OCI-LY3 (cell line): ENCODE results near the gene ZBED2.

Experiments
- H2AFZ ChIP-seq: fragments of 200-600, 300-600 bp; shearing (Covaris generic); 2 replicates; pipeline ENCODE4 v1.6.0; 2014; ENCODE audit warnings: antibody characterized with exemption, low read depth, low read length
- H3K27ac ChIP-seq: fragments of 200-600, 300-600 bp; sonication (generic); 2 replicates; pipeline ENCODE4 v1.5.1; 2014; ENCODE audit warnings: mild to moderate bottlenecking, low read length, moderate library complexity, mixed read lengths
- H3K27me3 ChIP-seq: fragments of 200-600, 300-600 bp; sonication (generic); 2 replicates; pipeline ENCODE4 v1.6.1; 2014; ENCODE audit warnings: low read depth, low read length, mixed read lengths
- H3K36me3 ChIP-seq: fragments of 200-600, 300-600 bp; sonication (generic); replicated peaks from 2 replicates; pipeline ENCODE3; 2014; ENCODE audit warnings: low read depth, low read length, mixed read lengths
- H3K4me1 ChIP-seq: fragments of 300-600, 200-600 bp; sonication (generic); 2 replicates; pipeline ENCODE4 v1.6.1; 2014; ENCODE audit warnings: low read length, mixed read lengths
- H3K4me2 ChIP-seq: fragments of 200-600, 300-600 bp; sonication (generic); 2 replicates; pipeline ENCODE4 v1.6.1; 2014; ENCODE audit warnings: low read length, mixed read lengths
- H3K4me3 ChIP-seq: fragments of 300-600, 200-600 bp; sonication (generic); 2 replicates; pipeline ENCODE4 v1.5.1; 2014; ENCODE audit warnings: antibody characterized with exemption, mild to moderate bottlenecking, low read length, moderate library complexity
- H3K79me2 ChIP-seq: fragments of 300-600, 200-600 bp; shearing (Covaris generic); 2 replicates; pipeline ENCODE4 v1.6.1; 2014; ENCODE audit warnings: mild to moderate bottlenecking, low read length, mixed read lengths
- H3K9ac ChIP-seq: fragments of 300-600, 200-600 bp; shearing (Covaris generic); 2 replicates; pipeline ENCODE4 v1.6.0; 2014; ENCODE audit warnings: mild to moderate bottlenecking, low read length, moderate library complexity
- H3K9me3 ChIP-seq: fragments of 200-600, 300-600 bp; shearing (Covaris generic); 2 replicates; pipeline ENCODE4 v1.6.1; 2014; ENCODE audit warnings: low read length, mixed read lengths; ENCODE audit not compliant: insufficient read depth
- H4K20me1 ChIP-seq: fragments of 200-600, 300-600 bp; sonication (generic); 2 replicates; pipeline ENCODE4 v1.6.1; 2016; ENCODE audit warnings: low read length, mixed read lengths; ENCODE audit not compliant: insufficient read depth
- EZH2phosphoT487 ChIP-seq: fragments of 200-600 bp; shearing (Covaris generic); IDR thresholded peaks from 2 replicates; pipeline ENCODE4 v1.6.1; 2018; ENCODE audit warnings: antibody characterized with exemption, mixed run types, low read depth
- TF ChIP-seq, protein P1 (sequence below): fragments of 200-600, 300-600 bp; sonication (generic); IDR thresholded peaks from 2 replicates; pipeline ENCODE4 v1.5.1; 2014; ENCODE audit warnings: antibody characterized with exemption, low read length, low read depth

The ZBED2 gene

DNA sequence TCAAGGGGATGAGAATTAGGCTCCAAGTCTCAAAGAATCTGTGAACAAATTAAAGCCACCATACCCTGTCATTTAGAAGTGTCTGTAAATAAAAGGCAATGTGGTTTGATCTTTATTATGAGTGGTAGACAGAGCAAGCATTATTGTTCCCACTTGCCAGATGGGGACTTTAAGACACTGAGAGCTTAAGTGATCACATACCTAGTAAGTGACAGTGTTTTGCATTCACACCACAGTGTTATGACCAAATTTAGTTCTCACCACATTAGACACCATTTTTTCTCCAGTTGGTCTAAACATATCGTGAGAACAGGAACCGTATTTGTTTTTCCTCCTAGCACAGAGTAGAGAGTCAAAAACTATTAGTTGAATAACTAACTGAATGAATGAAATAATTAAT, 13.2 kb upstream of the ZBED2 start:
- Histone ChIP-seq H3K36me3 (no peaks in the 10 kb centered on the region), H3K79me2 (no peaks in the 10 kb centered on the region), H2AFZ (no peak overlapping the region), H3K4me1 (peaks cover 25% of the 10 kb centered on the region), H3K27me3 (peaks cover 8% of the 10 kb centered on the region), H4K20me1 (no peaks in the 10 kb centered on the region), H3K4me2 (no peak overlapping the region), H3K27ac (no peak overlapping the region), H3K9me3 (no peaks in the 10 kb centered on the region), H3K9ac (no peak overlapping the region), H3K4me3 (no peak overlapping the region)
- TF ChIP-seq, protein P1, sequence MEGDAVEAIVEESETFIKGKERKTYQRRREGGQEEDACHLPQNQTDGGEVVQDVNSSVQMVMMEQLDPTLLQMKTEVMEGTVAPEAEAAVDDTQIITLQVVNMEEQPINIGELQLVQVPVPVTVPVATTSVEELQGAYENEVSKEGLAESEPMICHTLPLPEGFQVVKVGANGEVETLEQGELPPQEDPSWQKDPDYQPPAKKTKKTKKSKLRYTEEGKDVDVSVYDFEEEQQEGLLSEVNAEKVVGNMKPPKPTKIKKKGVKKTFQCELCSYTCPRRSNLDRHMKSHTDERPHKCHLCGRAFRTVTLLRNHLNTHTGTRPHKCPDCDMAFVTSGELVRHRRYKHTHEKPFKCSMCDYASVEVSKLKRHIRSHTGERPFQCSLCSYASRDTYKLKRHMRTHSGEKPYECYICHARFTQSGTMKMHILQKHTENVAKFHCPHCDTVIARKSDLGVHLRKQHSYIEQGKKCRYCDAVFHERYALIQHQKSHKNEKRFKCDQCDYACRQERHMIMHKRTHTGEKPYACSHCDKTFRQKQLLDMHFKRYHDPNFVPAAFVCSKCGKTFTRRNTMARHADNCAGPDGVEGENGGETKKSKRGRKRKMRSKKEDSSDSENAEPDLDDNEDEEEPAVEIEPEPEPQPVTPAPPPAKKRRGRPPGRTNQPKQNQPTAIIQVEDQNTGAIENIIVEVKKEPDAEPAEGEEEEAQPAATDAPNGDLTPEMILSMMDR: no peak
- TF ChIP-seq EZH2phosphoT487: no peak

DNA sequence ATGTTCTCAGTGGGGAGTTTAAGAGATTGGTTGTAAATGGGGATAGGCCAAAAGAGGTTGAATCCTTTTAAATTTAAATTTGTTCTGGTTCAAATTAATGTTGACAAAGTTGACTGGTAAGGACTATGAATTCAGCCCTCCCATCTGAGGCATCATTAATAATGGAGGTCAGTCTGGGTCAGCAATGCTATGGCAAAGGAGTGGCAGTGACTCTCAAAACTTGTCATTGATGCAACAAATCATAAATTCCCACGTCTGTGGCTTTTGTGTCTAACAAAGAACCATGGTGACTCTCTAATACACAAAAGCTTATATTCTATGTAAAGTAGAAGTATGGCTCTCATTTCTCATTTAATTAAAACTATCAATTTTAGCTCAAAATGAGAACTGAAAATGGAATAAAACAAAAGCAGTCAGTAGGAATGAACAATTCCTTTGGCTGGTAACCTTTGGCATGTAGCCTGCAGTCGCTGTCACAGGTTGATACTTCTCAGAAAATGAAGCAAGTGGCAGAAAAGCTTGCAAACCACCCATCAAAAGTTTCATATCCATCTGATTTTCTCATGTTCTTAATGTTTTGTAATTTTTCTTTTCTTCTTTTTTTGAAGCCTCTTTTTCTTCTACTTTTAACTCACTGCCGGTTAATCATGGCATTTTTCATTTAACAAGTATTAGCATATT, 12.2 kb upstream of the ZBED2 start:
- Histone ChIP-seq H3K27me3 (peaks cover 8% of the 10 kb centered on the region), H3K79me2 (no peaks in the 10 kb centered on the region), H2AFZ (no peak overlapping the region), H3K9ac (no peak overlapping the region), H3K4me2 (no peak overlapping the region), H4K20me1 (no peaks in the 10 kb centered on the region), H3K9me3 (no peaks in the 10 kb centered on the region), H3K4me1 (peaks cover 27% of the 10 kb centered on the region), H3K27ac (no peak overlapping the region), H3K36me3 (no peaks in the 10 kb centered on the region), H3K4me3 (no peak overlapping the region)
- no peak for TF ChIP-seq EZH2phosphoT487
- TF ChIP-seq, protein P1: no peak

DNA sequence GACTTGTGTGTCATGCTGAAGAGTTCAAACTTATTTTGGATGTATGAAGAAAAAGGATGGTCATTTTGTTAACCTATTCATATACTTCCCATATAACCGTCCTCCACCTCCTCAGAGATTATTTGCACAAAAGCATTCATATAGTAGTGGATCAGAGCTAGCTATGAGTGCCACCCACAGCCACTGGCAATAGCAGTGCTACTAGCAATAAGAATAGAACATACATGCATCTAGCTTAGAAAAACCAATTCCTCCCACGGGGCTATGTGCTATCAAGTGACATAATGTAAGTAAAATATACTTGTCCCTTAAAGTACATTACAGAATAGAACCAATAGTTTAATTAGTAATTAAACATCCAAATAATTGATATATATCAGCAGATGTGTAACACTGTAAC, 10.3 kb upstream of the ZBED2 start:
- no peak overlapping the region for H3K9ac ChIP-seq
- no peaks in the 10 kb centered on the region for H3K27me3 ChIP-seq
- H4K20me1 ChIP-seq: no peaks in the 10 kb centered on the region
- H2AFZ ChIP-seq: no peak overlapping the region
- no peaks in the 10 kb centered on the region for H3K9me3 ChIP-seq
- no peak for TF ChIP-seq EZH2phosphoT487
- TF ChIP-seq, protein P1: no peak
- H3K79me2 ChIP-seq: no peaks in the 10 kb centered on the region
- H3K4me1 ChIP-seq: peaks cover 23% of the 10 kb centered on the region
- no peak overlapping the region for H3K27ac ChIP-seq
- H3K4me2 ChIP-seq: no peak overlapping the region
- no peak overlapping the region for H3K4me3 ChIP-seq
- H3K36me3 ChIP-seq: no peaks in the 10 kb centered on the region

DNA sequence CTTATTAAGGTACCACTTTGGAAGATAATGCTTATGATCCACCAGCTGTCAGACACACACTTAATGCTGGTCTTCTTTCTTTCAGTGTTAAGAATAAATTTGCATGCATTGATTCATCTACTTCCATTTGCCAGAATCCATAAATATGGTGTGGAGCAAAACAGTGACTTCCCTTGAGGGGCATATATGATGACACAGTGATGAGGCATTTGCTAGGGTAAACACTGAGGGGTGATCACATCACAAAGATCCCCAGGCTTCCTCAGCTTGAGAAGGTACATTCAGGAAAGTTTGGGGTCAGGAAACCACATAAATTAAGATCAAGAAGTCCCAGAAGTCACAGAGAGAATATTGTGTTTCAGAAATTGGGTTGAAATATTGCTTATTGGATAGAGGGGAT, 9.9 kb upstream of the ZBED2 start:
- no peak overlapping the region for H2AFZ ChIP-seq
- no peaks in the 10 kb centered on the region for H3K36me3 ChIP-seq
- no peak overlapping the region for H3K4me2 ChIP-seq
- H3K9ac ChIP-seq: no peak overlapping the region
- H3K9me3 ChIP-seq: no peaks in the 10 kb centered on the region
- no peaks in the 10 kb centered on the region for H3K79me2 ChIP-seq
- no peak overlapping the region for H3K4me3 ChIP-seq
- no peaks in the 10 kb centered on the region for H3K27me3 ChIP-seq
- H3K4me1 ChIP-seq: peaks cover 18% of the 10 kb centered on the region
- no peak overlapping the region for H3K27ac ChIP-seq
- TF ChIP-seq EZH2phosphoT487: no peak
- TF ChIP-seq, protein P1: no peak
- H4K20me1 ChIP-seq: no peaks in the 10 kb centered on the region
